RWPE1 (cell line): ENCODE results near the gene UBR2.

ENCODE experiments used
- CTCF ChIA-PET: fragments of 350-600 bp; sonication (Branson Sonifier 250); formaldehyde crosslinking; extraction: SDS; loops from one replicate; lab custom pipeline; 2021; lab: Yijun Ruan, JAX
- POLR2A ChIA-PET: fragments of 400-600 bp; formaldehyde crosslinking; extraction: SDS; loops from one replicate; lab custom pipeline; 2020; ENCODE audit warnings: antibody characterized with exemption; ENCODE audit not compliant: low non-redundant PET; lab: Yijun Ruan, JAX
- DNase-seq: peaks from one replicate; pipeline ENCODE4 v3.0.0; 2012; ENCODE audit warnings: low spot score
- H3K27ac ChIP-seq: fragments of 450-650 bp; 2 replicates; pipeline ENCODE4 v1.5.1; 2017
- CTCF ChIP-seq: fragments of 450-650 bp; conservative IDR thresholded peaks from 2 replicates; pipeline ENCODE4 v1.5.1; 2017; ENCODE audit warnings: low read depth, mild to moderate bottlenecking

Gene UBR2

GRCh38 chr6:42619963-42620362 is 56.1 kb downstream of the UBR2 start:
- DNase-seq, result no peak
- POLR2A ChIA-PET, result no interaction called here
- TF ChIP-seq CTCF, result no peak
- CTCF ChIA-PET, result interaction anchor here (0.7 kb wide), 1 partner anchor 390 kb away, joined by 8 read pairs; no protein-coding TSS in a partner anchor
- H3K27ac ChIP-seq, result no peak overlapping the region

GRCh38 chr6:42624601-42625000 is 60.8 kb downstream of the UBR2 start:
- H3K27ac ChIP-seq, result no peak overlapping the region
- CTCF ChIA-PET, result no interaction called here
- TF ChIP-seq CTCF, result no peak
- POLR2A ChIA-PET, result no interaction called here
- no peak for DNase-seq

GRCh38 chr6:42627044-42627443 is 63.2 kb downstream of the UBR2 start:
- ChIA-PET POLR2A (no interaction called here), CTCF (no interaction called here)
- H3K27ac ChIP-seq, result no peak overlapping the region
- TF ChIP-seq CTCF, result no peak
- no peak for DNase-seq

GRCh38 chr6:42627674-42628073 is 63.8 kb downstream of the UBR2 start:
- ChIA-PET POLR2A (no interaction called here), CTCF (no interaction called here)
- no peak for TF ChIP-seq CTCF
- no peak for DNase-seq
- H3K27ac ChIP-seq, result no peak overlapping the region

GRCh38 chr6:42628604-42629003 is 64.8 kb downstream of the UBR2 start:
- no peak for TF ChIP-seq CTCF
- no peak overlapping the region for H3K27ac ChIP-seq
- no peak for DNase-seq
- CTCF ChIA-PET, result no interaction called here
- POLR2A ChIA-PET, result no interaction called here

GRCh38 chr6:42629845-42630244 is 66.0 kb downstream of the UBR2 start:
- TF ChIP-seq CTCF, result no peak
- ChIA-PET POLR2A (no interaction called here), CTCF (no interaction called here)
- no peak overlapping the region for H3K27ac ChIP-seq
- no peak for DNase-seq

- ChIA-PET POLR2A (no interaction called here), CTCF (interaction anchor here (0.8 kb wide), 1 partner anchor 74 kb away, joined by 3 read pairs; the partner anchor contains the start of gene UBR2)
- H3K27ac ChIP-seq, result no peak overlapping the region
- no peak for DNase-seq
- no peak for TF ChIP-seq CTCF
These were observed 73.9 kb downstream of the UBR2 start for GRCh38 chr6:42637681-42638080.
